CD4-positive, alpha-beta T cell treated with Interleukin-10 for 1 hour (primary cell): Measurements from ENCODE around the gene SLC8A3.

Experiments used
- DNase-seq: peaks from one replicate; pipeline ENCODE4 v3.0.0-alpha.2; 2020

The SLC8A3 gene

GRCh38 chr14:70171726-70172125 is 17.0 kb downstream of the SLC8A3 start:
- no peak for DNase-seq

- no peak for DNase-seq
Observed at GRCh38 chr14:70170976-70171375, 17.8 kb downstream of the SLC8A3 start.

- no peak for DNase-seq
Observed at GRCh38 chr14:70168406-70168805, 20.3 kb downstream of the SLC8A3 start.

- no peak for DNase-seq
Observed at GRCh38 chr14:70166530-70167203, 22.1 kb downstream of the SLC8A3 start.

GRCh38 chr14:70162358-70162757 is 26.4 kb downstream of the SLC8A3 start:
- DNase-seq: no peak

GRCh38 chr14:70156592-70156991 is 32.2 kb downstream of the SLC8A3 start:
- no peak for DNase-seq

- DNase-seq: no peak
Observed at GRCh38 chr14:70152704-70153103, 36.0 kb downstream of the SLC8A3 start.

- no peak for DNase-seq
Observed at GRCh38 chr14:70152081-70152480, 36.7 kb downstream of the SLC8A3 start.

- no peak for DNase-seq
Observed at GRCh38 chr14:70149596-70150165, 39.1 kb downstream of the SLC8A3 start.

- no peak for DNase-seq
Observed at GRCh38 chr14:70148911-70149595, 39.7 kb downstream of the SLC8A3 start.

GRCh38 chr14:70148351-70148750 is 40.4 kb downstream of the SLC8A3 start:
- no peak for DNase-seq

GRCh38 chr14:70144046-70144445 is 44.7 kb downstream of the SLC8A3 start:
- DNase-seq: no peak

- no peak for DNase-seq
Observed at GRCh38 chr14:70143306-70143705, 45.4 kb downstream of the SLC8A3 start.

- DNase-seq: no peak
Observed at GRCh38 chr14:70140614-70141013, 48.1 kb downstream of the SLC8A3 start.

- DNase-seq: no peak
Observed at GRCh38 chr14:70139384-70139783, 49.4 kb downstream of the SLC8A3 start.

- no peak for DNase-seq
Observed at GRCh38 chr14:70137788-70138187, 51.0 kb downstream of the SLC8A3 start.

- no peak for DNase-seq
Observed at GRCh38 chr14:70133461-70133860, 55.3 kb downstream of the SLC8A3 start.

- DNase-seq: no peak
Observed at GRCh38 chr14:70130482-70130881, 58.3 kb downstream of the SLC8A3 start.

GRCh38 chr14:70127186-70127585 is 61.6 kb downstream of the SLC8A3 start:
- no peak for DNase-seq

- DNase-seq: no peak
Observed at GRCh38 chr14:70123796-70124195, 65.0 kb downstream of the SLC8A3 start.

- no peak for DNase-seq
Observed at GRCh38 chr14:70121521-70121920, 67.2 kb downstream of the SLC8A3 start.

- DNase-seq: no peak
Observed at GRCh38 chr14:70118064-70118463, 70.7 kb downstream of the SLC8A3 start.

GRCh38 chr14:70116278-70116677 is 72.5 kb downstream of the SLC8A3 start:
- DNase-seq: no peak

- no peak for DNase-seq
Observed at GRCh38 chr14:70114621-70115156, 74.1 kb downstream of the SLC8A3 start.
